ENCODE data around the gene DYRK1A. TPM values are rescaled to one million over a fixed set of nuclear protein-coding genes. Genes with fewer than 3 reads are reported as not detected.

DYRK1A gene
- total and polyA plus RNA-seq, 10 of the 15 experiments (the other 5 are each of a cell fraction or from before 2014, with no cell fraction given) = 2.4 to 68.6 (median 30.7) TPM

DNA sequence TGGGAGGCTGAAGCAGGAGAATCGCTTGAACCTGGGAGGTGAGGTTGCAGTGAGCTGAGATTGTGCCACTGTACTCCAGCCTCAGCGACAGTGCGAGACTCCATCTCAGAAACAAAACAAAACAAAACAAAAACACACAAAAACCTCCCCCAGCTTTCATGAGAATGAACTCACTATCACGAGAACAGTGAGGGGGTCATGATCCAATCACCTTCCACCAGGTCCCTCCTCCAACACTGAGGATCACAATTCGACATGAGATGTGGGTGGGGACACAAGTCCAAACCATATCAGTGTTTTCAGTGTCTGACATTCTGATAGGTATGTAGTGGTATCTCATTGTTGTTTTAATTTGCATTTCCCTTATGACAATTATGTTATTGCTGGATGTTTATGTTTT is 31.5 kb upstream of the DYRK1A start (continued):
- no peak for TF ChIP-seq ZBTB4 (CRISPR knock-in tag; IDR thresholded peaks at IDR 0.05)
- no peak for TF ChIP-seq GATAD2B (conservative IDR thresholded peaks at IDR 0.05; ENCODE audit: low read depth)

GRCh38 chr21:37337179-37337578 is 29.4 kb upstream of the DYRK1A start:
- H3K9ac ChIP-seq (ENCODE audit: control insufficient read depth, insufficient read depth, low read length) = no peak overlapping the region
- ChIA-PET CTCF (no interaction called here), SMC1A (ENCODE audit: uncharacterized antibody, unreplicated experiment) (interaction anchor here (0.6 kb wide), 1 partner anchor 1256 kb away, joined by 3 read pairs; no protein-coding TSS in a partner anchor), RAD21 (ENCODE audit: unreplicated experiment) (no interaction called here), POLR2A (no interaction called here)
- intact Hi-C loops (cut with micrococcal nuclease; ENCODE audit: unreplicated experiment) = no loop called here
- no peaks in the 10 kb centered on the region for H3K9me3 ChIP-seq (replicated peaks; ENCODE audit: control insufficient read depth, insufficient read depth, low read length)
- no peaks in the 10 kb centered on the region for H3K27me3 ChIP-seq (replicated peaks in 1 of 2; ENCODE audit: control insufficient read depth in 2 of 2, insufficient read depth in 2 of 2, low read length in 1 of 2)
- DNase-seq (ENCODE audit: low read depth, low spot score) (no peak), ATAC-seq (no peak), FAIRE-seq (no peak)
- no peaks in the 10 kb centered on the region for H3K79me2 ChIP-seq (ENCODE audit: control insufficient read depth, insufficient read depth, low read length)
- no peak overlapping the region for H3K4me3 ChIP-seq
- BruUV-seq (replicated peaks) = no TSS peak
- in situ Hi-C loops (cut with MboI) = no loop called here
- TF ChIP-seq, protein P1, sequence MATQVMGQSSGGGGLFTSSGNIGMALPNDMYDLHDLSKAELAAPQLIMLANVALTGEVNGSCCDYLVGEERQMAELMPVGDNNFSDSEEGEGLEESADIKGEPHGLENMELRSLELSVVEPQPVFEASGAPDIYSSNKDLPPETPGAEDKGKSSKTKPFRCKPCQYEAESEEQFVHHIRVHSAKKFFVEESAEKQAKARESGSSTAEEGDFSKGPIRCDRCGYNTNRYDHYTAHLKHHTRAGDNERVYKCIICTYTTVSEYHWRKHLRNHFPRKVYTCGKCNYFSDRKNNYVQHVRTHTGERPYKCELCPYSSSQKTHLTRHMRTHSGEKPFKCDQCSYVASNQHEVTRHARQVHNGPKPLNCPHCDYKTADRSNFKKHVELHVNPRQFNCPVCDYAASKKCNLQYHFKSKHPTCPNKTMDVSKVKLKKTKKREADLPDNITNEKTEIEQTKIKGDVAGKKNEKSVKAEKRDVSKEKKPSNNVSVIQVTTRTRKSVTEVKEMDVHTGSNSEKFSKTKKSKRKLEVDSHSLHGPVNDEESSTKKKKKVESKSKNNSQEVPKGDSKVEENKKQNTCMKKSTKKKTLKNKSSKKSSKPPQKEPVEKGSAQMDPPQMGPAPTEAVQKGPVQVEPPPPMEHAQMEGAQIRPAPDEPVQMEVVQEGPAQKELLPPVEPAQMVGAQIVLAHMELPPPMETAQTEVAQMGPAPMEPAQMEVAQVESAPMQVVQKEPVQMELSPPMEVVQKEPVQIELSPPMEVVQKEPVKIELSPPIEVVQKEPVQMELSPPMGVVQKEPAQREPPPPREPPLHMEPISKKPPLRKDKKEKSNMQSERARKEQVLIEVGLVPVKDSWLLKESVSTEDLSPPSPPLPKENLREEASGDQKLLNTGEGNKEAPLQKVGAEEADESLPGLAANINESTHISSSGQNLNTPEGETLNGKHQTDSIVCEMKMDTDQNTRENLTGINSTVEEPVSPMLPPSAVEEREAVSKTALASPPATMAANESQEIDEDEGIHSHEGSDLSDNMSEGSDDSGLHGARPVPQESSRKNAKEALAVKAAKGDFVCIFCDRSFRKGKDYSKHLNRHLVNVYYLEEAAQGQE (IDR thresholded peaks at IDR 0.05; ENCODE audit: low read depth, low read length) = no peak
- TF ChIP-seq ZSCAN29 (IDR thresholded peaks at IDR 0.05) = no peak
- no peak for TF ChIP-seq RAD51 (IDR thresholded peaks at IDR 0.05)
- TF ChIP-seq MTA2 (IDR thresholded peaks at IDR 0.05; ENCODE audit: low read depth) = no peak
- no peak overlapping the region for H3K4me2 ChIP-seq (ENCODE audit: control insufficient read depth, insufficient read depth)
- no peaks in the 10 kb centered on the region for H4K20me1 ChIP-seq (ENCODE audit: control insufficient read depth, insufficient read depth)
- no peak overlapping the region for H2AFZ ChIP-seq (ENCODE audit: control insufficient read depth, low read depth, low read length)
- H3K27ac ChIP-seq (ENCODE audit: control insufficient read depth, insufficient read depth) = no peak overlapping the region
- H3K36me3 ChIP-seq (ENCODE audit: control insufficient read depth in 2 of 2, insufficient read depth in 2 of 2, low read length in 1 of 2) = no peaks in the 10 kb centered on the region
- H3K4me1 ChIP-seq (ENCODE audit: control insufficient read depth, insufficient read depth, low read length) = no peaks in the 10 kb centered on the region
- 63% methylated on average over 3 of the region's 4 CpGs for WGBS (ENCODE audit: insufficient coverage, insufficient replicate concordance, low lambda C conversion rate, missing lambda C conversion rate)

All from GM12878 (cell line).